K562 (cell line): ENCODE results near the gene PRKACA. TPM values are rescaled to one million over a fixed set of nuclear protein-coding genes. Genes with fewer than 3 reads are reported as not detected.

Experiments
- ATF7 ChIP-seq: fragments of 450-650 bp; IDR thresholded peaks from 2 replicates; pipeline ENCODE4 v1.7.1; 2014; ENCODE audit warnings: mild to moderate bottlenecking, moderate library complexity
- E2F6 ChIP-seq, 2 experiments: IDR thresholded peaks; 2 replicates each; pipeline ENCODE4 v1.6.1; 2011; ENCODE audit warnings: borderline replicate concordance in 1 of 2, control low read depth in 1 of 2, low read depth in 1 of 2, low read length in 1 of 2, mild to moderate bottlenecking in 1 of 2, mixed read lengths in 1 of 2, moderate library complexity in 1 of 2; ENCODE audit not compliant: insufficient read depth in 1 of 2, insufficient read length in 1 of 2, poor library complexity in 1 of 2, severe bottlenecking in 1 of 2; ENCODE audit errors: extremely low read depth in 1 of 2
- NR2F6 ChIP-seq: fragments of 450-650 bp; formaldehyde crosslinking; IDR thresholded peaks from 2 replicates; pipeline ENCODE4 v1.4.0; 2020; ENCODE audit warnings: mild to moderate bottlenecking
- PHF20 ChIP-seq: fragments of 450-650 bp; IDR thresholded peaks from 2 replicates; pipeline ENCODE4 v1.6.1; 2018; ENCODE audit not compliant: partially characterized antibody
- RREB1 ChIP-seq: fragments of 250-450 bp; sonication (Bioruptor Pico); IDR thresholded peaks from 2 replicates; pipeline ENCODE4 v1.4.0; 2020
- STAT6 ChIP-seq: sonication (generic); formaldehyde crosslinking; IDR thresholded peaks from 2 replicates; pipeline ENCODE4 v1.8.1; 2023; ENCODE audit warnings: mild to moderate bottlenecking, missing genetic modification reagents
- ZFX ChIP-seq: sonication (generic); formaldehyde crosslinking; IDR thresholded peaks from 2 replicates; pipeline ENCODE4 v1.8.0; 2022; ENCODE audit warnings: mild to moderate bottlenecking, missing genetic modification reagents, moderate library complexity
- ZNF695 ChIP-seq: fragments of 450-650 bp; formaldehyde crosslinking; IDR thresholded peaks from 2 replicates; pipeline ENCODE4 v1.4.0; 2020; ENCODE audit warnings: mild to moderate bottlenecking, moderate library complexity
- polyA plus RNA-seq, 8 experiments: library from polyadenylated mRNA; depleted of rRNA in 4 of 8; stranded (reverse) in 5 of 8; unstranded in 3 of 8; fragments of >200 nt; fragmentation: Nextera tagmentation in 2 of 8; fragmentation: Illumina TruSeq in 1 of 8; extraction: Ambion mirVana in 2 of 8; extraction: Trizol in 1 of 8; gene quantifications; 2 replicates each; pipeline versions ENCODE4 v1.2.1 to v1.2.3, GENCODE V29; 2011 to 2014; ENCODE audit warnings: inconsistent platforms in 1 of 8, missing spikeins in 1 of 8
- total RNA-seq, 7 experiments: library from RNA; depleted of rRNA in 6 of 7; stranded (reverse); fragments of >200 nt in 6 of 7; fragmentation: Illumina TruSeq in 2 of 7; extraction: Trizol in 2 of 7; gene quantifications; 2 replicates each; pipeline versions ENCODE4 v1.2.1 to v1.2.3, GENCODE V29; 2011 to 2021; ENCODE audit warnings: low replicate concordance in 1 of 7
- TF ChIP-seq, protein P1 (sequence below), 3 experiments: fragments of 200-800 bp in 1 of 3; sonication (Bioruptor generic) in 1 of 3; sonication (generic) in 1 of 3; formaldehyde crosslinking in 1 of 3; IDR thresholded peaks; 2 replicates each; pipeline versions ENCODE4 v1.6.1 to v1.8.0; 2016 to 2022; ENCODE audit warnings: mild to moderate bottlenecking in 2 of 3, missing compliant biosample characterization in 2 of 3, missing genetic modification characterization in 2 of 3, missing genetic modification reagents in 1 of 3
- TF ChIP-seq, protein P2 (sequence below): fragments of 250-450 bp; sonication (Bioruptor Pico); IDR thresholded peaks from 2 replicates; pipeline ENCODE4 v1.4.0; 2020; ENCODE audit warnings: mild to moderate bottlenecking

The PRKACA gene
- total and polyA plus RNA-seq, 9 of the 15 experiments (the other 6 are each of a cell fraction or from before 2014, with no cell fraction given) = 1.2 to 63.1 (median 13.0) TPM

GRCh38 chr19:14118165-14119051 lies 846 bp upstream of the PRKACA start (continued):
- TF ChIP-seq, protein P1, sequence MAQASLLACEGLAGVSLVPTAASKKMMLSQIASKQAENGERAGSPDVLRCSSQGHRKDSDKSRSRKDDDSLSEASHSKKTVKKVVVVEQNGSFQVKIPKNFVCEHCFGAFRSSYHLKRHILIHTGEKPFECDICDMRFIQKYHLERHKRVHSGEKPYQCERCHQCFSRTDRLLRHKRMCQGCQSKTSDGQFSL (CRISPR knock-in tag; IDR thresholded peaks at IDR 0.05) = peak; percentile 76; the same call in 1 of the 2 replicates
- TF ChIP-seq, protein P1 (tag; IDR thresholded peaks at IDR 0.05) = 0 out of 4 replicates have a peak, but pooled peaks of 1 of the 2 experiments have one; percentile 44
- peak; percentile 97 for TF ChIP-seq ZFX (CRISPR knock-in tag)
- TF ChIP-seq ZNF695 (CRISPR knock-in tag) = 0 out of 2 replicates have a peak, but pooled peaks have one; percentile 15
- peak in 1 of 2 experiments; percentile 72 for TF ChIP-seq E2F6 (IDR thresholded peaks at IDR 0.05; ENCODE audit: borderline replicate concordance in 1 of 2, extremely low read depth in 1 of 2, insufficient read depth in 1 of 2, insufficient read length in 1 of 2, low read depth in 1 of 2, low read length in 1 of 2, poor library complexity in 1 of 2, severe bottlenecking in 1 of 2)
- TF ChIP-seq PHF20 = peak; percentile 74
- TF ChIP-seq STAT6 (CRISPR knock-in tag) = no peak
- 0 out of 2 replicates have a peak, but pooled peaks have one; percentile 19 for TF ChIP-seq RREB1 (CRISPR knock-in tag)
- 0 out of 2 replicates have a peak, but pooled peaks have one; percentile 9 for TF ChIP-seq ATF7
- TF ChIP-seq, protein P2, sequence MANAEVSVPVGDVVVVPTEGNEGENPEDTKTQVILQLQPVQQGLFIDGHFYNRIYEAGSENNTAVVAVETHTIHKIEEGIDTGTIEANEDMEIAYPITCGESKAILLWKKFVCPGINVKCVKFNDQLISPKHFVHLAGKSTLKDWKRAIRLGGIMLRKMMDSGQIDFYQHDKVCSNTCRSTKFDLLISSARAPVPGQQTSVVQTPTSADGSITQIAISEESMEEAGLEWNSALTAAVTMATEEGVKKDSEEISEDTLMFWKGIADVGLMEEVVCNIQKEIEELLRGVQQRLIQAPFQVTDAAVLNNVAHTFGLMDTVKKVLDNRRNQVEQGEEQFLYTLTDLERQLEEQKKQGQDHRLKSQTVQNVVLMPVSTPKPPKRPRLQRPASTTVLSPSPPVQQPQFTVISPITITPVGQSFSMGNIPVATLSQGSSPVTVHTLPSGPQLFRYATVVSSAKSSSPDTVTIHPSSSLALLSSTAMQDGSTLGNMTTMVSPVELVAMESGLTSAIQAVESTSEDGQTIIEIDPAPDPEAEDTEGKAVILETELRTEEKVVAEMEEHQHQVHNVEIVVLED (CRISPR knock-in tag) = peak; percentile 83
- TF ChIP-seq NR2F6 = 0 out of 2 replicates have a peak, but pooled peaks have one; percentile 62
